Adipocyte (in vitro differentiated cells): ENCODE results near the gene PRSS50.
"Not testable (repeated sequence)": the region's sequence is repeated elsewhere in the genome, so short reads cannot be mapped to it uniquely, and the experiment has no call there.

Source experiments
- DNase-seq: peaks from one replicate; pipeline ENCODE4 v3.0.0-alpha.2; 2015; ENCODE audit warnings: low read depth
- H3K27me3 ChIP-seq: replicated peaks from 2 replicates; pipeline ENCODE4 v1.7.0; 2013; ENCODE audit warnings: mild to moderate bottlenecking, low read length, moderate library complexity; ENCODE audit not compliant: control insufficient read depth, insufficient read depth
- H3K36me3 ChIP-seq: 2 replicates; pipeline ENCODE4 v1.7.0; 2013; ENCODE audit warnings: low read length, mild to moderate bottlenecking, moderate library complexity; ENCODE audit not compliant: control insufficient read depth, insufficient read depth, severe bottlenecking
- H3K4me1 ChIP-seq: 2 replicates; pipeline ENCODE4 v1.7.0; 2013; ENCODE audit warnings: mild to moderate bottlenecking, low read length, moderate library complexity; ENCODE audit not compliant: control insufficient read depth, insufficient read depth
- H3K4me3 ChIP-seq: 2 replicates; pipeline ENCODE4 v1.7.0; 2013; ENCODE audit warnings: mild to moderate bottlenecking, low read length, moderate library complexity
- H3K9ac ChIP-seq: 2 replicates; pipeline ENCODE4 v1.7.0; 2013; ENCODE audit warnings: mild to moderate bottlenecking, low read length, moderate library complexity
- H3K9me3 ChIP-seq: 2 replicates; pipeline ENCODE4 v1.7.0; 2013; ENCODE audit warnings: mild to moderate bottlenecking, low read length, moderate library complexity; ENCODE audit not compliant: control insufficient read depth

The PRSS50 gene

GRCh38 chr3:46717447-46718231, at the start of gene PRSS50:
Gene PRSS50 (minus strand): TSS chr3:46717869. CDS start chr3:46717824, 45 bp downstream.
- Histone ChIP-seq H3K4me1 (peaks cover 11% of the 10 kb centered on the region), H3K9me3 (peaks cover 6% of the 10 kb centered on the region), H3K9ac (peak within 1 kb of the TSS; percentile 9), H3K4me3 (no peak within 1 kb of the TSS), H3K36me3 (no peaks in the 10 kb centered on the region), H3K27me3 (peaks cover 53% of the 10 kb centered on the region)
- DNase-seq: no peak

GRCh38 chr3:46764206-46764605, 46.5 kb upstream of the PRSS50 start:
- no peak for DNase-seq
- Histone ChIP-seq H3K4me1 (no peaks in the 10 kb centered on the region), H3K9ac (no peak overlapping the region), H3K27me3 (no peaks in the 10 kb centered on the region), H3K36me3 (no peaks in the 10 kb centered on the region), H3K4me3 (no peak overlapping the region), H3K9me3 (peaks cover 50% of the 10 kb centered on the region)

GRCh38 chr3:46763178-46763577, 45.5 kb upstream of the PRSS50 start:
- Histone ChIP-seq H3K4me1 (no peaks in the 10 kb centered on the region), H3K9me3 (peaks cover 43% of the 10 kb centered on the region), H3K36me3 (no peaks in the 10 kb centered on the region), H3K27me3 (no peaks in the 10 kb centered on the region), H3K4me3 (no peak overlapping the region), H3K9ac (no peak overlapping the region)
- no peak for DNase-seq

- Histone ChIP-seq H3K4me1 (no peaks in the 10 kb centered on the region), H3K36me3 (no peaks in the 10 kb centered on the region), H3K27me3 (peaks cover 1% of the 10 kb centered on the region), H3K9ac (no peak overlapping the region), H3K9me3 (peaks cover 28% of the 10 kb centered on the region), H3K4me3 (no peak overlapping the region)
- no peak for DNase-seq
Measured at GRCh38 chr3:46759239-46760167, 41.8 kb upstream of the PRSS50 start.

GRCh38 chr3:46756642-46757041, 39.0 kb upstream of the PRSS50 start:
- Histone ChIP-seq H3K9me3 (peaks cover 10% of the 10 kb centered on the region), H3K36me3 (no peaks in the 10 kb centered on the region), H3K4me1 (no peaks in the 10 kb centered on the region), H3K4me3 (no peak overlapping the region), H3K27me3 (peaks cover 16% of the 10 kb centered on the region), H3K9ac (no peak overlapping the region)
- no peak for DNase-seq

GRCh38 chr3:46755646-46756045, 38.0 kb upstream of the PRSS50 start:
- no peaks in the 10 kb centered on the region for H3K4me1 ChIP-seq
- no peak overlapping the region for H3K4me3 ChIP-seq
- H3K36me3 ChIP-seq: no peaks in the 10 kb centered on the region
- H3K27me3 ChIP-seq: peaks cover 23% of the 10 kb centered on the region
- no peak overlapping the region for H3K9ac ChIP-seq
- DNase-seq: no peak
- H3K9me3 ChIP-seq: peaks cover 10% of the 10 kb centered on the region

- H3K36me3 ChIP-seq, H3K4me3 ChIP-seq, DNase-seq, H3K9ac ChIP-seq, H3K9me3 ChIP-seq, H3K4me1 ChIP-seq: not testable (repeated sequence)
- H3K27me3 ChIP-seq: peaks cover 38% of the 10 kb centered on the region
Measured at GRCh38 chr3:46753127-46753526, 35.5 kb upstream of the PRSS50 start.

- no peak for DNase-seq
- Histone ChIP-seq H3K27me3 (peaks cover 38% of the 10 kb centered on the region), H3K4me3 (no peak overlapping the region), H3K9me3 (no peaks in the 10 kb centered on the region), H3K9ac (no peak overlapping the region), H3K36me3 (no peaks in the 10 kb centered on the region), H3K4me1 (no peaks in the 10 kb centered on the region)
Measured at GRCh38 chr3:46750555-46751038, 32.9 kb upstream of the PRSS50 start.

- Histone ChIP-seq H3K9ac (no peak overlapping the region), H3K27me3 (peaks cover 40% of the 10 kb centered on the region), H3K4me1 (no peaks in the 10 kb centered on the region), H3K9me3 (no peaks in the 10 kb centered on the region), H3K36me3 (no peaks in the 10 kb centered on the region), H3K4me3 (no peak overlapping the region)
- no peak for DNase-seq
Measured at GRCh38 chr3:46749129-46749528, 31.5 kb upstream of the PRSS50 start.

- Histone ChIP-seq H3K4me1 (no peaks in the 10 kb centered on the region), H3K9ac (no peak overlapping the region), H3K9me3 (no peaks in the 10 kb centered on the region), H3K4me3 (no peak overlapping the region), H3K36me3 (no peaks in the 10 kb centered on the region), H3K27me3 (peaks cover 47% of the 10 kb centered on the region)
- no peak for DNase-seq
Measured at GRCh38 chr3:46748170-46748569, 30.5 kb upstream of the PRSS50 start.

- H3K27me3 ChIP-seq: peaks cover 43% of the 10 kb centered on the region
- no peaks in the 10 kb centered on the region for H3K36me3 ChIP-seq
- H3K9ac ChIP-seq: no peak overlapping the region
- DNase-seq: no peak
- no peak overlapping the region for H3K4me3 ChIP-seq
- H3K4me1 ChIP-seq: no peaks in the 10 kb centered on the region
- no peaks in the 10 kb centered on the region for H3K9me3 ChIP-seq
Measured at GRCh38 chr3:46746711-46747110, 29.0 kb upstream of the PRSS50 start.
